GM18873 (cell line): ENCODE measurements around the gene TRMT112.

Experiments
- ATAC-seq: cut with Tn5 transposase; IDR thresholded peaks from one replicate; pipeline ENCODE4 v1.9.1; 2021; ENCODE audit warnings: mild to moderate bottlenecking, moderate library complexity, moderate number of reproducible peaks; ENCODE audit not compliant: unreplicated experiment, low FRiP score

The TRMT112 gene

DNA sequence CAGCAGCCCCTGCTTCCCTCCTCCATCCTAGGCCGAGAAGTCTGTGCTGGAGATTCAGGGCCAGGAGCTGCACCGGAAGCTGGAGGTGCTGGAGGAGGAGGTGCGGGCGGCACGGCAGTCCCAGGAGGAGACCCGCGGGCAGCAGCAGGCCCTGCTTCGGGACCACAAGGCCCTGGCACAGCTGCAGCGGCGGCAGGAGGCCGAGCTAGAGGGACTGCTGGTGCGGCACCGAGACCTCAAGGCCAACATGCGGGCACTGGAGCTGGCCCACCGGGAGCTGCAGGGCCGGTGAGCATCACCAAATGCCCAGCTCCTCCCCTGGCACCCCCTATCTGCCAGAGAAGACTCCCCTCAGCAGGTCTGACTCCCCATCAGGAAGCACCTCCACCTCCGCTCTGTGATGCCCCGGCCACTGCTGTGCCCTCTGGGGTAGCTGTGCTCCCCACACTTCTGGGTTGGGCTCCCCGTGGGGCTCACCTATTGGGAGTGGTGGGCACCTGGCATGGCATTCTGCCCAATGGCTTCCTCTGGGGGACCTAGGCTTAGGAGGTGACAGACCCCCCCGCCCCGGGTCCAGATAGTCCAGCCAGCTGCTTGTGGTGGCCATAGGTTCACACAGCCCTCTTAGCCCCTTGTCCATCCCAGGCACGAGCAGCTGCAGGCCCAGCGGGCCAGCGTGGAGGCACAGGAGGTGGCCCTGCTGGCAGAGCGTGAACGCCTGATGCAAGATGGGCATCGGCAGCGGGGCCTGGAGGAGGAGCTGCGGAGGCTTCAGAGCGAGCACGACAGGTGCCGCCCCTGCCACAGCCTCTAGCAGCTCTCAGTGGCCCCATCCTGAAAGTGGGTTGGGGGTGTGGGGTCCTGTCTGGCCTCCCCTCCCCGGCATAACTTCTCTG is 35.0 kb upstream of the TRMT112 start:
- no peak for ATAC-seq

DNA sequence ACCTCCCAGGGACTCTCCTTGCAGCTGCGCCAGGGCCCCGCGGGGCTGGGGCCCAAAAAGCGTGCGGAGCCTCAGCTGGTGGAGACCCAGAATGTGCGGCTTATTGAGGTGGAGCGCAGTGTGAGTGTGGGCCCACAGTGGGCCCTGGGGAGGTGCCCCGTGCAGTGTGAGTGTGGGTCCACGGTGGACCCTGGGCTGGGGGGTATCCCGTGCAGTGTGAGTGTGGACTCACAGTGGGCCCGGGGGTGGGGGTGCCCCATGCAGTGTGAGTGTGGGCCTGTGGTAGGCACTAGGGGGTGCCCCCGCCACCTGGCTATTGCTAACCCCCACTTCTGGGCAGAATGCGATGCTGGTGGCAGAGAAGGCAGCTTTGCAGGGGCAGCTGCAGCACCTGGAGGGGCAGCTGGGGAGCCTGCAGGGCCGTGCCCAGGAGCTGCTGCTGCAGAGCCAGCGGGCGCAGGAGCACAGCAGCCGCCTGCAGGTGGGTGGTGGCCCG is 33.8 kb upstream of the TRMT112 start:
- no peak for ATAC-seq

DNA sequence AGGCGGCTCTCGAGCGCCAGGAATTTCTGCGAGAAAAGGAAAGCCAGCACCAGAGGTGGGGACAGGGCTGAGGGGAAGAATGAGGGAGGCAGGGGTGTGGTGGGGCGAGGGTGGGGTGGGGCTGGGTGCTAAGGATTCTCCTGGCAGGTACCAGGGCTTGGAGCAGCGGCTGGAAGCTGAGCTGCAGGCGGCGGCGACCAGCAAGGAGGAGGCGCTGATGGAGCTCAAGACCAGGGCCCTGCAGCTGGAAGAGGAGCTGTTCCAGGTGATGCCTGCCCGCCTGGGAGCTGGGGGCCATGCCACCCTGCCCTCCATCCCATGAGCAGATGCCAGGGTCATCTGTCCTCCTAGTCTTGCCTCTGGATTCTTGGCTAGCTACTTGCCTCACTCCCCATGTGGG is 32.0 kb upstream of the TRMT112 start:
- ATAC-seq, result no peak

DNA sequence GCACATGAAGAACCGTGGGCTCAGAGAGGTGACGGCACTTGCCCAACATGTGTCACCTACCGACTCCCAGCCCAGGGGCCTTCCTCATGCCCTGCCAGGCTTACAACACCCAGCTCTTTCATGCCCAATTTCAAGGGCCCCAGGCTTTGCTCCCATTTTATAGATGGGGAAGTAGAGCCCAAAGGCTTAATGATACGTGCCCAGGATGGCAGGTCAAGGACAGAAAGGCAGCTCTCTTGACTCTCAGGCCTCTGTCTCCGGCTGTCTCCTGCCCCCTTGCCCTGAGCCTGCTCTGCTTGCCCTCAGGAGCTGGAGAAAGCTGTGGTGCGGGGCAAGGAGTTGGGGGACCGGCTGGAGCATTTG is 31.6 kb upstream of the TRMT112 start:
- no peak for ATAC-seq

- no peak for ATAC-seq
Observed at GRCh38 chr11:64348383-64349024, 31.1 kb upstream of the TRMT112 start.

DNA sequence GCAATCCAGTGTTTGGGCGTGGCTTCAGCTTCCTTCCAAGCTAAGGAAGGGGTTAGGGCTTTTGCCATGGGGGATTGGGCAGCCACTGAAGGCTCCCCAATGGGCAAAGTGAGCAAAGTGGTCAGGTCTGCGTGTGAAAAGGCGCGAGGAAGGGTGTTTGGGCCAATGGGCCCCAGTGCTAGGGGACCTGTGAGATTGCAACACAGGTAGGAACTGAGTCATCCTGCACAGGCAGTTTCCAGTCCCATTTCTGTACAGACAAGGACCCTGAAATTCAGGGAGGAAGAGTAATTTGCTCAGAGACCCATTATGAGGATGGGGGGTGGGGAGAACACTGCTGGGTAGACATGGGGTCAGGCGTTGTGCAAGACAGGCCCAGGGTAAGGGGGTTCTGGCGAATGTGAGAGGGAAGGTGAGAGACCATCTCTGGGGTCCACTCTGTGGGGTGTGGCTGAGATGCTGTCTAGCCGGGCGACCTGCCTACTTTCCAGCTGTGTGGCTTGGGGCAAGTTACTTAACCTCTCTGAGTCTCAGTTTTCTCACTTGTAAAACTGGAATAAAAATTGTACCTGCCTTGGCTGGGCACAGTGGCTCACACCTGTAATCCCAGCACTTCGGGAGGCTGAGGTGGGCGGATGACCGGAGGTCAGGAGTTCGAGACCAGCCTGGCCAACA is 30.0 kb upstream of the TRMT112 start:
- ATAC-seq, result no peak

DNA sequence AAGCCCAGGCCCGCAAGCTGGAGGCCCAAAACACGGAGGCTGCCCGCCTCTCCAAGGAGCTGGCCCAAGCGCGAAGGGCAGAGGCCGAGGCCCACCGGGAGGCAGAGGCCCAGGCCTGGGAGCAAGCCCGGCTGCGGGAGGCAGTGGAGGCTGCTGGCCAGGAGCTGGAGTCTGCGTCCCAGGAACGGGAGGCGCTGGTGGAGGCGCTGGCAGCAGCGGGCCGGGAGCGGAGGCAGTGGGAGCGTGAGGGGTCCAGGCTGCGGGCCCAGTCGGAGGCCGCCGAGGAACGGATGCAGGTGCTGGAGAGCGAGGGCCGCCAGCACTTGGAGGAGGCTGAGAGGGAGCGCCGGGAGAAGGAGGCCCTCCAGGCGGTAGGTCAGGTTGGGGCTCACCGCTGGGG is 27.4 kb upstream of the TRMT112 start:
- no peak for ATAC-seq

- ATAC-seq, result no peak
Observed at GRCh38 chr11:64343767-64344559, 26.6 kb upstream of the TRMT112 start.

- no peak for ATAC-seq
Observed at GRCh38 chr11:64342869-64343745, 25.7 kb upstream of the TRMT112 start.

DNA sequence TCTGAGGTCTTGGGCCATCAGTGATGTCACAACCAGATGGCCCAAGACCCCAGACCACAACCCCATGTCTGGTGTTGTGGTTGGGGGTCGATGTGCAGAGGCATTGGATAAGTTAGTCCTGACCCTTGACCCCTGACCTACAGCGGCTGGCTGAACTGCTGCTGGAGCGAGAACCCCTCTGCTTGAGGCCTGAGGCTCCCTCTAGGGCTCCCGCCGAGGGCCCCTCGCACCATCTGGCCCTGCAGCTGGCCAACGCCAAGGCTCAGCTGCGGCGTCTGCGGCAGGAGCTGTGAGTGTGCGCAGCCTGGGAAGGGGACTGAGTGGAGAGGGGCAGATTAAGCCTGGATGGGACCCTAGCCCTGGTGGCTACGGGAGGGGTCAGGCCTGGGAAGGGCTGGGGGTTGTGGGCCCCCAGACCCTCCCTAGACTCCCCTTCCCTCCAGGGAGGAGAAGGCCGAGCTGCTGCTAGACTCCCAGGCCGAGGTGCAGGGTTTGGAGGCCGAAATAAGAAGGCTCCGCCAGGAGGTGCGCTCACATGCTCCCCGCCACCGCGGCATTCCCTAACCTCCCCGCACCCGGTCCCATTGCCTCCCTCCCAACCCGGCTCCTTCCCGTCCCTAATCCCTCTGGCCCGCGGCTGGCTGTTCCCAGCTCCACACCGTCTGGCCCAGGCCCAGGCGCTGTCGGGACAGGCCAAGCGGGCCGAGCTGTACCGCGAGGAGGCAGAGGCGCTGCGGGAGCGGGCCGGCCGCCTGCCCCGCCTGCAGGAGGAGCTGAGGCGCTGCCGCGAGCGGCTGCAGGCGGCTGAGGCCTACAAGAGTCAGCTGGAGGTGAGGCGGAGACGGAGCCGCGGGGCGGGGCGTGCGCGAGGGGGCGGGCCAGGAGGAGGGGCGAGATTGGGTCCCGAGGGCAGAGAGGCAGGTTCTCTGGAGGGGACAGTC is 24.8 kb upstream of the TRMT112 start:
- ATAC-seq, result no peak

DNA sequence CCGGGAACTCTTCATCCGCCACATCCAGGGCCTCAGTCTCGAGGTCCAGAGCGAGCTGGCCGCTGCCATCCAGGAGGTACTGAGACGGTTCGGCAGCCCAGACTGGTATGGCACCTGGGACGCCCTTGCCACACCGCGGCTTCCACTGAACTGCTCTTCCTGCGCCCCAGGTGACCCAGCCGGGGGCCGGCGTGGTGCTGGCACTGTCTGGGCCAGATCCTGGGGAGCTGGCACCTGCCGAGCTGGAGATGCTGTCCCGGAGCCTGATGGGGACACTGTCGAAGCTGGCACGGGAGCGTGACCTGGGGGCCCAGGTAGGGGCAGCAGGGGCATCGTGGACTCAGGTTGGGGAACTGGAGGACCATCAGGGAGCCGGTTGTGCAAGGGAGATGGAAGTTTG is 24.1 kb upstream of the TRMT112 start:
- ATAC-seq, result no peak

DNA sequence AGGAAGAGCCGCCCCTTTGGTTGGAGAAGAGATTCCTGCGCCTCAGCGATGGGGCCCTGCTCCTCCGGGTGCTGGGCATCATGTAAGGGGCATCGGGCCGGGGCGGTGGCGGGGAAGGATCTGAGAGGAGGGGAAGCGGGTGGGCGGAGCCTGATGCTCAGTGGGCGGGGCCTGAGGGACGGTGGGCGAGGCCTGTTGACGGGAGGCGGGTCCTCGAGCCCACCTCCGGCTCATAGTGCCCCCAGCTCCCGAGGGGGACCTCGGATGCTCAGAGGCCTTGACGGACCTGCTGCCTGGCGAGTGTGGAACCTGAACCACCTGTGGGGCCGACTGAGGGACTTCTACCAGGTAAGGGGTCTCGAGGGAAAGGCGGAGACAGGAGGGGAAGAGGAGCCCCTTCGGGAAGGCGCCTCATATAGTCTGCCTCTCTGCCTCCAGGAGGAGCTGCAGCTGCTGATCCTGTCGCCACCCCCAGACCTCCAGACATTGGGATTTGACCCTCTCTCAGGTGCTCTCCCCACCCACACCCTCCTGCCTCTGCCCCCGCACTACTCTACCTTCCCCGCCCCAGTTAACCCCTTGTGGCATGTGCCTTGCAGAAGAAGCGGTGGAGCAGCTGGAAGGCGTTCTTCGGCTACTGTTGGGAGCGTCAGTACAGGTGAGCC is 23.4 kb upstream of the TRMT112 start:
- no peak for ATAC-seq

- no peak for ATAC-seq
Observed at GRCh38 chr11:64339754-64340408, 22.5 kb upstream of the TRMT112 start, which contains the start of gene CCDC88B. TSS of gene CCDC88B (plus strand) at chr11:64340204. CDS start at chr11:64340267, 63 bp downstream.

GRCh38 chr11:64339286-64339685 is 21.9 kb upstream of the TRMT112 start:
- no peak for ATAC-seq

- ATAC-seq, result no peak
Observed at GRCh38 chr11:64338716-64339115, 21.4 kb upstream of the TRMT112 start.

GRCh38 chr11:64337538-64338249 is 20.3 kb upstream of the TRMT112 start:
- no peak for ATAC-seq
